ENCODE results near the gene CLEC1B. TPM values are rescaled to one million over a fixed set of nuclear protein-coding genes. Genes with fewer than 3 reads are reported as not detected.

The CLEC1B gene
- polyA plus RNA-seq (2011; rRNA removed) (not detected in 2 replicates), polyA minus RNA-seq (2011; rRNA and poly(A)+ RNA removed) (not detected in 2 replicates)

DNA sequence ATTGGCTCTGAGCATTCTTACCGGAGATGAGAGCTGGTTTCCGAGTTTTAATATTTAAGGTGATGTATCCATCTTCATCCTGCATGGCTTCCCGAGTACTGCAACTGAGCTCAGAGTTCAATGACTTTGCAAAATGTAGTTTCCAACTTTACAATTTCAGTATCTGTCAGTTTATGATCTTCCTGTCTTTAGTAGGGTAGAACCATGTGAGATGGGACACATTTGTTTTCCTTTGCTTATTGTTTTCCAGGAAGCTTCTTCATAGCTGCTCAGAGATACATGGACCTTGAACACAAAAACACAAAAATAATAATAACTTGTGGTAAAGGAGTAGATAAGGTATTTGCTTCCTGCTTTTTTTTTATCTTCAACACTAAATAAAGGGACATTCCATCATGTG, at the start of gene CLEC1B:
TSS of gene CLEC1B (minus strand) at position 106 of the 400 bp plus-strand sequence. CDS start at position 85, 21 bp downstream.
- H3K4me3 ChIP-seq (ENCODE audit: low read depth, low read length): no peak within 1 kb of the TSS
- H3K9me3 ChIP-seq (ENCODE audit: control insufficient read depth, insufficient read depth, low read length): no peaks in the 10 kb centered on the region
- ChIA-PET CTCF (interaction anchor here (2.7 to 2.8 kb wide), 2 partner anchors 11 to 248 kb away, joined by 14 to 17 read pairs; partner anchors contain the start of gene CLEC12B), POLR2A (no interaction called here)
- no peak within 1 kb of the TSS for H3K27ac ChIP-seq (ENCODE audit: low read depth, low read length)
- DNase-seq (ENCODE audit: low read depth, low spot score): no peak
- no peaks in the 10 kb centered on the region for H3K27me3 ChIP-seq (ENCODE audit: control insufficient read depth, insufficient read depth, low read length)
- TF ChIP-seq, protein P1, sequence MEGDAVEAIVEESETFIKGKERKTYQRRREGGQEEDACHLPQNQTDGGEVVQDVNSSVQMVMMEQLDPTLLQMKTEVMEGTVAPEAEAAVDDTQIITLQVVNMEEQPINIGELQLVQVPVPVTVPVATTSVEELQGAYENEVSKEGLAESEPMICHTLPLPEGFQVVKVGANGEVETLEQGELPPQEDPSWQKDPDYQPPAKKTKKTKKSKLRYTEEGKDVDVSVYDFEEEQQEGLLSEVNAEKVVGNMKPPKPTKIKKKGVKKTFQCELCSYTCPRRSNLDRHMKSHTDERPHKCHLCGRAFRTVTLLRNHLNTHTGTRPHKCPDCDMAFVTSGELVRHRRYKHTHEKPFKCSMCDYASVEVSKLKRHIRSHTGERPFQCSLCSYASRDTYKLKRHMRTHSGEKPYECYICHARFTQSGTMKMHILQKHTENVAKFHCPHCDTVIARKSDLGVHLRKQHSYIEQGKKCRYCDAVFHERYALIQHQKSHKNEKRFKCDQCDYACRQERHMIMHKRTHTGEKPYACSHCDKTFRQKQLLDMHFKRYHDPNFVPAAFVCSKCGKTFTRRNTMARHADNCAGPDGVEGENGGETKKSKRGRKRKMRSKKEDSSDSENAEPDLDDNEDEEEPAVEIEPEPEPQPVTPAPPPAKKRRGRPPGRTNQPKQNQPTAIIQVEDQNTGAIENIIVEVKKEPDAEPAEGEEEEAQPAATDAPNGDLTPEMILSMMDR (IDR thresholded peaks at IDR 0.05; ENCODE audit: low read depth, low read length): no peak

DNA sequence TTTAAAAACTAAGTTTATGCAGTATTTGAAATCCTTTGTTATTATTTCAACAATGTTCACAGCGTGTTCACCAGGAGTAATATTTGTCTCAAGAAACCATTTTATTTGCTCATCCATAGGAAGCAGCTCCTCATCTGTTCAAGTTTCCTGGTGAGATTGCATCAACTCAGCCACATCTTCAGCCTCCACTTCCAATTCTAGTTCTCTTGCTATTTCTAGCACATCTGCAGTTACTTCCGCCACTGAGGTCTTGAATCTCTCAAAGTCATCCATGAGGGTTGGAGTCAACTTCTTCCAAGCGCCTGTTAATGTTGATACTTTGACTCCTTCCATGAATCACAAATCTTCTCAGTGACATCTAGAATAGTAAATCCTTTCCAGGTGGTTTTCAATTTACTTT, 49.6 kb upstream of the CLEC1B start:
- H3K4me3 ChIP-seq (ENCODE audit: low read depth, low read length): no peak overlapping the region
- POLR2A ChIA-PET: no interaction called here
- CTCF ChIA-PET: no interaction called here
- DNase-seq (ENCODE audit: low read depth, low spot score): no peak
- H3K27ac ChIP-seq (ENCODE audit: low read depth, low read length): no peak overlapping the region
- no peaks in the 10 kb centered on the region for H3K9me3 ChIP-seq (ENCODE audit: control insufficient read depth, insufficient read depth, low read length)
- H3K27me3 ChIP-seq (ENCODE audit: control insufficient read depth, insufficient read depth, low read length): peaks cover 2% of the 10 kb centered on the region
- TF ChIP-seq, protein P1 (IDR thresholded peaks at IDR 0.05; ENCODE audit: low read depth, low read length): no peak

DNA sequence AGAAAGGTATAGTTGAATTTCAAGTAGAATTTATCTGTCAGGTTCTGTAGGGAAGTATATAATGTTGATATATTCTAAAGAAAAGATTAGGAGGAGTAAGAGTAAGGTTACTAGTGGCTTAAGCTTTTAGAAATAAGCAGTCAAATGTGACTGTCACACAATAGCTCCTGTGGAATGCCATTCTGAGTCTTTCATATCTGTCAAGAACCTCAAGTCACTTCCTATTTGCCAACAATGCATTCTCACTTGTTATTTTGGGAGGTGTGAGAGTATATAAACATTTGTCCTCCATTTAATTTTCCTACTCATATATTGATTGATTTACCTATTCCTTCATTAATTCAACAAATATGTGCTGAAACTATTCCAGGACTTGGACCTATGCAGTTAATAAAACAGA, 43.2 kb upstream of the CLEC1B start:
- DNase-seq (ENCODE audit: low read depth, low spot score): no peak
- Histone ChIP-seq H3K9me3 (ENCODE audit: control insufficient read depth, insufficient read depth, low read length) (no peaks in the 10 kb centered on the region), H3K27ac (ENCODE audit: low read depth, low read length) (no peak overlapping the region), H3K27me3 (ENCODE audit: control insufficient read depth, insufficient read depth, low read length) (peaks cover 2% of the 10 kb centered on the region), H3K4me3 (ENCODE audit: low read depth, low read length) (no peak overlapping the region)
- POLR2A ChIA-PET: no interaction called here
- TF ChIP-seq, protein P1 (IDR thresholded peaks at IDR 0.05; ENCODE audit: low read depth, low read length): no peak
- CTCF ChIA-PET: interaction anchor here (0.7 to 1.4 kb wide), 4 partner anchors 8 to 292 kb away, joined by 3 to 5 read pairs (median 4); partner anchors contain the start of gene CLEC12B

DNA sequence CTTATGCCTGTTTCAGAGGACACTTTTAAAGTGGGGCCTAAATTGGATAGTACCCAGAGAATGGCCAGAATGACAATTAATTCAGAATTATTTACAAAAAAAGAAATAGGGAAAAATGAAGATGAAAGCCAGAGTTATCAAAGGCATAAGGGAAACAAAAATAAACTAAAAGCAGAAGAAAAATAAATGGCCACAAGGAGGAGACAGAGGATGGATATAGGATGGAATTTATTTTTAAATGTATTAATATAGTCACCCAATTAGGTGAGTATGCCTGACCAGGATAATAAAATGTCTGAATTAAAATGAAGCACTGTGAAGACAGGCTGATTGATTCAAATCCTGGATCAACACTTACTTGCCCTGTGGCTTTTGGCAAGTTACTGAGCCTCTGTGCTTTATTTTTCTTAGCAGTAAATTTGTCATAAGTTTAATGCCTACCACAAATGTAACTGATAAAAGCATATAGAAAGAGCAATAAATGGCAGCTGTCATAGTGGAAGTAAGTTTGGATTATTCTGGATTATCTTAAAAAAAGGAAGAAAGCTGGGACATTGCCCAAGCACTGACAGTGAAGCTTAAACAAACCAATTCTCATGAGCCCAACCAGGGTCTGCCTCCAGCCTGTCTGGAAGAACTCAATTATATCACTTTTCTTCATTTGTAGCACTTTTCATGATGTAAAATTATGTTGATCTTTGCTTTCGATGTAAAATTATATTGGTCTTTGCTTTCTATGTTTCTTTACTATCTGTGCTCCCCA, 35.0 kb upstream of the CLEC1B start:
- peaks cover 4% of the 10 kb centered on the region; the same call in 1 of the 2 replicates for H3K9me3 ChIP-seq (ENCODE audit: control insufficient read depth, insufficient read depth, low read length)
- TF ChIP-seq, protein P1 (IDR thresholded peaks at IDR 0.05; ENCODE audit: low read depth, low read length): peak; percentile 55
- H3K27ac ChIP-seq (ENCODE audit: low read depth, low read length): no peak overlapping the region
- POLR2A ChIA-PET: no interaction called here
- H3K27me3 ChIP-seq (ENCODE audit: control insufficient read depth, insufficient read depth, low read length): no peaks in the 10 kb centered on the region
- H3K4me3 ChIP-seq (ENCODE audit: low read depth, low read length): no peak overlapping the region
- CTCF ChIA-PET: interaction anchor here (0.5 to 3.1 kb wide), 14 partner anchors 9 to 202 kb away, joined by 3 to 39 read pairs (median 4); partner anchors contain the start of gene CLEC1A
- DNase-seq (ENCODE audit: low read depth, low spot score): no peak

DNA sequence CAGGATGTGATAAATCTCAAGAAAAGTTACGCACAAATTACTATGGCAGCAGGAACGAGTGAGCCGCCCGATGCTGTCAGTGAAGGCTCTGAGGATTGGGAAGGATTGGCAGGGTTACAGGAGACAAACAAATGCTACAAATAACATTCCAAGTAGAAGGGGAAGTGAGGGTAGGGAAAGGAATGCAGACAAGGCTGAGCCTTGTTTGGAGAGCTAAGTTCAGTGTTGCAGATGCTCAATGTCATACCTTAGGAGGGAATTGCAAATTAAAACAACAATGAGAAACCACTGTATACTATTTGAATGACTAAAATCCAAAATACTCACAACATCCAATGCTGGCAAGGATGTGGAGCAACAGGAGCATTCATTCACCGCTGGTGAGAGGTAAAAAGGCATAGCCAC, 32.9 kb upstream of the CLEC1B start:
- Histone ChIP-seq H3K27ac (ENCODE audit: low read depth, low read length) (peak overlapping the region; percentile 40), H3K27me3 (ENCODE audit: control insufficient read depth, insufficient read depth, low read length) (no peaks in the 10 kb centered on the region), H3K9me3 (ENCODE audit: control insufficient read depth, insufficient read depth, low read length) (peaks cover 4% of the 10 kb centered on the region; the same call in 1 of the 2 replicates), H3K4me3 (ENCODE audit: low read depth, low read length) (no peak overlapping the region)
- ChIA-PET CTCF (interaction anchor here (1.4 to 2.7 kb wide), 3 partner anchors 22 to 281 kb away, joined by 6 to 15 read pairs (median 13); partner anchors contain the start of gene CLEC12B), POLR2A (interaction anchor here (0.8 to 1.2 kb wide), 2 partner anchors 22 to 181 kb away, joined by 3 to 6 read pairs; partner anchors contain the start of gene GABARAPL1)
- TF ChIP-seq, protein P1 (IDR thresholded peaks at IDR 0.05; ENCODE audit: low read depth, low read length): no peak
- peak; percentile 70 for DNase-seq (ENCODE audit: low read depth, low spot score)

All from AG04450 (cell line).